KOPT-K1 (cell line): ENCODE data around the gene LIPH.

Experiments
- H3K27ac ChIP-seq: fragments of 200-600 bp; sonication (generic); 2 replicates; pipeline ENCODE4 v1.5.1; 2016; ENCODE audit warnings: antibody characterized with exemption, mild to moderate bottlenecking, low read depth, low read length; ENCODE audit not compliant: poor library complexity, severe bottlenecking
- H3K36me3 ChIP-seq: fragments of 200-600 bp; sonication (generic); 2 replicates; pipeline ENCODE4 v1.5.1; 2017; ENCODE audit warnings: antibody characterized with exemption, mild to moderate bottlenecking, low read length, moderate library complexity; ENCODE audit not compliant: insufficient read depth
- H3K9me3 ChIP-seq: fragments of 200-600 bp; sonication (generic); 2 replicates; pipeline ENCODE4 v1.5.1; 2017; ENCODE audit warnings: antibody characterized with exemption, low read length, mild to moderate bottlenecking; ENCODE audit not compliant: insufficient read depth, poor library complexity, severe bottlenecking

Gene LIPH

GRCh38 chr3:185521349-185522138, 30.8 kb downstream of the LIPH start:
- no peaks in the 10 kb centered on the region for H3K9me3 ChIP-seq
- H3K27ac ChIP-seq: no peak overlapping the region
- H3K36me3 ChIP-seq: no peaks in the 10 kb centered on the region

GRCh38 chr3:185519021-185519420, 33.4 kb downstream of the LIPH start:
- H3K36me3 ChIP-seq: no peaks in the 10 kb centered on the region

GRCh38 chr3:185517387-185518130, 34.8 kb downstream of the LIPH start:
- Histone ChIP-seq H3K9me3 (no peaks in the 10 kb centered on the region), H3K27ac (no peak overlapping the region), H3K36me3 (no peaks in the 10 kb centered on the region)

More at GRCh38 chr3:185519021-185519420, 33.4 kb downstream of the LIPH start:
- no peaks in the 10 kb centered on the region for H3K9me3 ChIP-seq
- H3K27ac ChIP-seq: no peak overlapping the region

DNA sequence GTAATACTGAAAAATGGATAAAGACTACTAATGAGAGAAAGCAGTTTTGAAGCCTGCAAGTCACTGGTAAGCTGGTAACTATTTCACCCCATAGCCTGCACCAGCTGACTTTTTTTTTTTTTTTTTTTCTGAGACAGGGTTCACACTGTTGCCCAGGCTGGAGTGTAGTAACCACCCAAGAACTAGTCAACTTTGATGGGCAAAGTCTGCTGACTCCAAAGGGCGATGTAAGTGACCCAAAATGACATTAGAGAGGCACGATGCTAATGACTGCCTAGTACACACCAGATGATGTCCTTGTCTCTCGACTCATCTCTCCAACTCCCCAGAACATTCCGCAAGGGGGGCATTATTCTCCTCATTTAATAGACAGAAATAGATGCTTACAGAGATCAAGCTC, 40.7 kb downstream of the LIPH start:
- no peaks in the 10 kb centered on the region for H3K36me3 ChIP-seq
- H3K27ac ChIP-seq: no peak overlapping the region
- no peaks in the 10 kb centered on the region for H3K9me3 ChIP-seq

DNA sequence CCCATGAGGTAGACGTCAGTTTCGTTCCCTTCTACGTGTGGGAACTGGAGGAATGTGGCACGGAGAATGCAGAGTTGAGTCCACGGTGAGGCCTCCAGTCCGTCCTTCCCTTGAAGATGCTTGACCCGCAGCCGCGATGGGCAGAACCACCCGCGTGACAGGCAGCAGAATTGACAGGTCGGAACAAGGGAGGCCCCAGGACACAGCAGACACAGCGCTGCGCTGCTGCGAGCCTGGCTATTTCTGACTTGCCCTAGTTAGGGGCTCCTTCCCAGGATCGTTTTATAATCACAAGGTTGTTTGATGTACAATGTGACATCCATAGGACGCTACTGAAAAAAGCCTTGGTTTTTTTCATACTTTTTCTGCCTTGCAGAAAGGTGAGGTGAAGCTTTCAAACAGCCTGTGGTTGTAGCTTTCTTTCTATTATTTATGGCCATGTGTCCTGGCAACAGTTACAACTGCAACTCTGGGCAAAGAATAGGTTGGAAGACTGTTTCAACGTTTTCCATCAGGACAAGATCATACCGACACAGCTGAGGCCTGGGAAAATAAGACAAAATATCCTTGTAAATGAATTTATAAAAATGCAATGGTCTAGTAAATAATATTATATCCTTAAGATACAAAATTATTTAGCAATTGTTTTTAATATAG, 43.9 kb downstream of the LIPH start:
- no peak overlapping the region for H3K27ac ChIP-seq
- H3K9me3 ChIP-seq: no peaks in the 10 kb centered on the region
- H3K36me3 ChIP-seq: no peaks in the 10 kb centered on the region

- Histone ChIP-seq H3K9me3 (no peaks in the 10 kb centered on the region), H3K36me3 (no peaks in the 10 kb centered on the region), H3K27ac (no peak overlapping the region)
Observed at GRCh38 chr3:185507883-185508282, 44.5 kb downstream of the LIPH start.

- H3K27ac ChIP-seq: no peak overlapping the region
- no peaks in the 10 kb centered on the region for H3K9me3 ChIP-seq
- no peaks in the 10 kb centered on the region for H3K36me3 ChIP-seq
Observed at GRCh38 chr3:185504636-185505035, 47.8 kb downstream of the LIPH start.

- Histone ChIP-seq H3K36me3 (no peaks in the 10 kb centered on the region), H3K9me3 (no peaks in the 10 kb centered on the region), H3K27ac (no peak overlapping the region)
Observed at GRCh38 chr3:185503521-185503920, 48.9 kb downstream of the LIPH start.

- no peaks in the 10 kb centered on the region for H3K36me3 ChIP-seq
- no peak overlapping the region for H3K27ac ChIP-seq
- no peaks in the 10 kb centered on the region for H3K9me3 ChIP-seq
Observed at GRCh38 chr3:185502987-185503386, 49.4 kb downstream of the LIPH start.

DNA sequence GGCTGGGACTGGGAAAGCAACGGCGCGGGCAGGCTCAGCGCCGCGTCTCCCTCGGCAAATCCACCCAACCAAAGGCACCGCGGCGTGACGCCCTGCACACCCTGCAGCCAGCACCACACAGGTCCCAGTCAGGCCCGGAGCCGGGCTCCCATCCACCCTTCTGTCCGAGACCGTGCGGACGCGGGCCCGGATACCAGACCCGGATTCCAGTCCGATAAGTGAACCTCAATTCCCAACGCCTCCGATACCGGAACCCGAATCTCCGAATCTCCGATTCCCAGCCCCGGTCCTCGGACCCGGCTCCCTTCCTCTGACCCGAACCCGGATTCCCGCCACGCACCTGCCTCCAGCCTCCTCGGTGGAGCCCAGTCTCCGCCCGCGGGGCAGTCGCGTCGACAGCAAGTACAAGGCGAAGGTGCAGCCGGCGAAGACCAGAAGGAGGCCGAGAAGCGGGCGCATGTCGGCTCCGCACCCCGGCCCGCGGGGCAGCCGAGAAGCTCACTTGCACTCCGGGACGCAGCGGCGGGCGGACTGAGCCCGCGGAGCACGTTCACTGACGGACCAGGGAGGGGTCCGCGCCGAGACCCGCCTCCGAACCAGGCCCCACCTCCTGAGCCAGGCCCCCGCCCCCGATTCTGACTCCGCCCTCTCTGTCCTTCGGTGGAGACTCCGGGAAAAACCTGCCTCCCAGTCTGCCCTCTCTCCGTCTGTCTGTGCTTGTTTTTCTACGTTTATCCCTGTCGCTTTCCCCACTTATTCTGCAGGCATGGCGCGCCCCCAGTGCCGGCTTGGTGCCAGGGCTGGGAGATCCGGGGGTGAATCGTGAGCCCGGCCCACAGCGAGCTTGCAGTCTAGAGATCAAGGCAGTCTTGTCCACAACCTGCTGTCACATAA, 53.6 kb downstream of the LIPH start, which contains the start of gene TMEM41A:
Gene TMEM41A (minus strand): TSS at position 533 of the 894 bp plus-strand sequence. CDS start 74 bp downstream, at position 459.
- peak within 1 kb of the TSS; percentile 74 for H3K27ac ChIP-seq
- H3K9me3 ChIP-seq: no peaks in the 10 kb centered on the region
- peaks cover 32% of the 10 kb centered on the region for H3K36me3 ChIP-seq

- no peak overlapping the region for H3K27ac ChIP-seq
- H3K36me3 ChIP-seq: peaks cover 65% of the 10 kb centered on the region
- H3K9me3 ChIP-seq: no peaks in the 10 kb centered on the region
Observed at GRCh38 chr3:185490241-185490640, 62.1 kb downstream of the LIPH start.

GRCh38 chr3:185489462-185489861, 62.9 kb downstream of the LIPH start:
- Histone ChIP-seq H3K9me3 (no peaks in the 10 kb centered on the region), H3K27ac (no peak overlapping the region), H3K36me3 (peaks cover 57% of the 10 kb centered on the region)

GRCh38 chr3:185488465-185488864, 63.9 kb downstream of the LIPH start:
- Histone ChIP-seq H3K27ac (no peak overlapping the region), H3K9me3 (no peaks in the 10 kb centered on the region), H3K36me3 (peaks cover 47% of the 10 kb centered on the region)

- Histone ChIP-seq H3K27ac (no peak overlapping the region), H3K36me3 (peaks cover 28% of the 10 kb centered on the region), H3K9me3 (no peaks in the 10 kb centered on the region)
Observed at GRCh38 chr3:185486394-185486793, 66.0 kb downstream of the LIPH start.
